Thyroid gland (tissue), 4 donors: ENCODE data around the gene GLB1L. TPM values are rescaled to one million over a fixed set of nuclear protein-coding genes. Genes with fewer than 3 reads are reported as not detected.

ENCODE experiments used
- DNase-seq, 2 donors: peaks; one replicate each; pipeline ENCODE4 v3.0.0-alpha.2; 2019
- H3K27ac ChIP-seq, 3 donors: fragments of 200-600 bp; sonication (generic); 1 replicate in 2 of 3; 2 replicates in 1 of 3; pipeline ENCODE4 v1.5.1; 2016 to 2019; ENCODE audit warnings: mild to moderate bottlenecking in 1 of 3, moderate library complexity in 1 of 3
- H3K27me3 ChIP-seq: fragments of 200-600 bp; sonication (generic); one replicate; pipeline ENCODE4 v1.5.1; 2019
- H3K36me3 ChIP-seq, 2 donors: fragments of 200-600 bp; sonication (generic); one replicate each; pipeline ENCODE4 v1.5.1; 2016 to 2019
- H3K4me1 ChIP-seq, 2 donors: fragments of 200-600 bp; sonication (generic); one replicate each; pipeline ENCODE4 v1.5.1; 2017 to 2019
- H3K4me3 ChIP-seq, 3 donors: fragments of 200-600 bp; sonication (generic); replicated peaks in 1 of 3; 1 replicate in 2 of 3; 2 replicates in 1 of 3; pipeline ENCODE4 v1.5.1; 2016; ENCODE audit warnings: mild to moderate bottlenecking in 1 of 3
- H3K9me3 ChIP-seq: fragments of 200-600 bp; sonication (generic); one replicate; pipeline ENCODE4 v1.5.1; 2017
- CTCF ChIP-seq, 6 experiments: fragments of 200-600 bp in 3 of 6; fragments of 450-650 bp in 3 of 6; sonication (generic) in 3 of 6; IDR thresholded peaks; one replicate each; pipeline ENCODE4 v1.5.1; 2016 to 2019; ENCODE audit warnings: antibody characterized with exemption in 6 of 6, mild to moderate bottlenecking in 2 of 6, inconsistent platforms in 1 of 6, moderate library complexity in 1 of 6
- POLR2A ChIP-seq, 2 donors: fragments of 450-650 bp; IDR thresholded peaks; one replicate each; pipeline ENCODE4 v1.6.1; 2017; ENCODE audit warnings: antibody characterized with exemption in 2 of 2, mild to moderate bottlenecking in 2 of 2, moderate library complexity in 1 of 2
- WGBS, 2 donors: methylation state at CpG; one replicate each; pipeline ENCODE4 v1.1.5; 2017; 5-methylcytosine and 5-hydroxymethylcytosine counted together
- intact Hi-C: fragments of 100-400 bp; cut with DNase I; formaldehyde crosslinking; loops from one replicate; pipeline ENCODE4 v1.15.1; 2023
- total RNA-seq, 4 donors: library from RNA; depleted of rRNA; stranded (reverse); fragments of >200 nt; gene quantifications; one replicate each; pipeline ENCODE4 v1.2.3, GENCODE V29; 2016

GLB1L gene
- 10 to 100 TPM; 12.9 to 24.6 (median 14.9) TPM for total RNA-seq

- H3K9me3 ChIP-seq, result no peaks in the 10 kb centered on the region
- H3K4me1 ChIP-seq, result peaks cover 22 to 49% of the 10 kb centered on the region in 2 donors
- H3K4me3 ChIP-seq, result peak within 1 kb of the TSS; percentile 21 to 83 (median 72)
- peak; percentile 93 to 94 for DNase-seq
- WGBS, 2 donors, result 2 to 3% methylated on average over 7 to 16 of the region's 46 CpGs
- peaks cover 0 to 4% of the 10 kb centered on the region in 2 donors for H3K36me3 ChIP-seq
- peak in 1 of 6 experiments; percentile 7 for TF ChIP-seq CTCF (IDR thresholded peaks at IDR 0.05)
- peak in 1 of 2 donors; percentile 88 for TF ChIP-seq POLR2A (IDR thresholded peaks at IDR 0.05)
- peak within 1 kb of the TSS; percentile 35 to 89 (median 86) for H3K27ac ChIP-seq
- intact Hi-C loops, result loop anchor here (5.0 kb wide), 1 partner anchor 37 kb away; no protein-coding TSS in a partner anchor
- no peaks in the 10 kb centered on the region for H3K27me3 ChIP-seq
Measured at GRCh38 chr2:219245148-219245898, at the start of gene GLB1L, which contains the start of gene STK16. Gene GLB1L, minus strand, starts transcription at chr2:219245444. Its CDS starts 1,871 bp downstream, at chr2:219243573. Gene STK16, plus strand, starts transcription at chr2:219245479. Its CDS starts 521 bp downstream, at chr2:219246000.

- H3K36me3 ChIP-seq, result no peaks in the 10 kb centered on the region
- peak overlapping the region in 1 of 3 donors; percentile 45 for H3K4me3 ChIP-seq
- peaks cover 4 to 14% of the 10 kb centered on the region in 2 donors for H3K4me1 ChIP-seq
- H3K9me3 ChIP-seq, result no peaks in the 10 kb centered on the region
- TF ChIP-seq POLR2A (IDR thresholded peaks at IDR 0.05) (peak in 1 of 2 donors; percentile 41), CTCF (IDR thresholded peaks at IDR 0.05) (peak; percentile 60 to 100 (median 99))
- 10 to 14% methylated on average over 39 to 40 of the region's 67 CpGs for WGBS, 2 donors
- DNase-seq, result peak; percentile 86 to 90
- intact Hi-C loops, result loop anchor here (2.0 to 5.0 kb wide), 3 partner anchors 16 to 237 kb away; partner anchors contain the start of gene DNAJB2
- peak overlapping the region in 2 of 3 donors; percentile 54 to 56 for H3K27ac ChIP-seq
- no peaks in the 10 kb centered on the region for H3K27me3 ChIP-seq
Measured at GRCh38 chr2:219294356-219295351, 49.4 kb upstream of the GLB1L start.

- Histone ChIP-seq H3K27me3 (no peaks in the 10 kb centered on the region), H3K4me1 (peaks cover 4 to 21% of the 10 kb centered on the region in 2 donors), H3K4me3 (no peak overlapping the region), H3K9me3 (no peaks in the 10 kb centered on the region), H3K36me3 (no peaks in the 10 kb centered on the region), H3K27ac (no peak overlapping the region)
- WGBS, 2 donors, result 88 to 90% methylated on average over 5 of the region's 5 CpGs
- DNase-seq, result no peak
- intact Hi-C loops, result loop anchor here (2.0 kb wide), 1 partner anchor 15 kb away; the partner anchor contains the start of gene DNAJB2
- TF ChIP-seq POLR2A (IDR thresholded peaks at IDR 0.05) (no peak), CTCF (IDR thresholded peaks at IDR 0.05) (no peak)
Measured at GRCh38 chr2:219293736-219294231, 48.5 kb upstream of the GLB1L start.

- no peak for DNase-seq
- no peaks in the 10 kb centered on the region for H3K9me3 ChIP-seq
- intact Hi-C loops, result no loop called here
- WGBS, 2 donors, result 94 to 95% methylated on average over 7 to 9 of the region's 9 CpGs
- no peak overlapping the region for H3K4me3 ChIP-seq
- H3K4me1 ChIP-seq, result peaks cover 4 to 21% of the 10 kb centered on the region in 2 donors
- no peak overlapping the region for H3K27ac ChIP-seq
- TF ChIP-seq POLR2A (IDR thresholded peaks at IDR 0.05), result no peak
- TF ChIP-seq CTCF (IDR thresholded peaks at IDR 0.05), result no peak
- H3K27me3 ChIP-seq, result no peaks in the 10 kb centered on the region
- H3K36me3 ChIP-seq, result no peaks in the 10 kb centered on the region
Measured at GRCh38 chr2:219292616-219293015, 47.4 kb upstream of the GLB1L start.
